HG03378 (cell line): Measurements from ENCODE around the gene CEP350.
"Not testable (repeated sequence)": the region's sequence is repeated elsewhere in the genome, so short reads cannot be mapped to it uniquely, and the experiment has no call there.

ENCODE experiments used
- ATAC-seq: cut with Tn5 transposase; IDR thresholded peaks from one replicate; pipeline ENCODE4 v1.9.1; 2021; ENCODE audit warnings: mild to moderate bottlenecking, moderate library complexity; ENCODE audit not compliant: unreplicated experiment

Gene CEP350

GRCh38 chr1:179941454-179941853 is 13.2 kb upstream of the CEP350 start:
- ATAC-seq = no peak

GRCh38 chr1:179950651-179951050 is 4.0 kb upstream of the CEP350 start:
- no peak for ATAC-seq

- no peak for ATAC-seq
Observed at GRCh38 chr1:179951383-179952144, 3.0 kb upstream of the CEP350 start.

GRCh38 chr1:179952186-179952585 is 2.4 kb upstream of the CEP350 start:
- no peak for ATAC-seq

GRCh38 chr1:179953974-179954492 is 577 bp upstream of the CEP350 start:
- ATAC-seq = peak; percentile 28

GRCh38 chr1:179955287-179955680 is 674 bp downstream of the CEP350 start:
- ATAC-seq = peak; percentile 0

GRCh38 chr1:179955731-179956130 is 1.1 kb downstream of the CEP350 start:
- no peak for ATAC-seq

- no peak for ATAC-seq
Observed at GRCh38 chr1:179958359-179958758, 3.7 kb downstream of the CEP350 start.

GRCh38 chr1:179962168-179962567 is 7.6 kb downstream of the CEP350 start:
- ATAC-seq = not testable (repeated sequence)

- no peak for ATAC-seq
Observed at GRCh38 chr1:179966551-179966950, 11.9 kb downstream of the CEP350 start.

GRCh38 chr1:179968284-179968993 is 13.8 kb downstream of the CEP350 start:
- no peak for ATAC-seq

GRCh38 chr1:179968994-179969919 is 14.6 kb downstream of the CEP350 start:
- no peak for ATAC-seq

- no peak for ATAC-seq
Observed at GRCh38 chr1:179969962-179970361, 15.4 kb downstream of the CEP350 start.

- no peak for ATAC-seq
Observed at GRCh38 chr1:179971563-179972496, 17.2 kb downstream of the CEP350 start.

GRCh38 chr1:179973198-179974110 is 18.8 kb downstream of the CEP350 start:
- no peak for ATAC-seq

GRCh38 chr1:179976970-179977651 is 22.5 kb downstream of the CEP350 start:
- no peak for ATAC-seq

- ATAC-seq = no peak
Observed at GRCh38 chr1:179978199-179979079, 23.8 kb downstream of the CEP350 start.
